NT2/D1 (cell line): ENCODE measurements around the gene RUNX3.

Experiments
- SUZ12 ChIP-seq: IDR thresholded peaks from 2 replicates; pipeline ENCODE4 v1.6.1; 2011; ENCODE audit not compliant: insufficient read length, insufficient read depth; ENCODE audit errors: extremely low read depth
- YY1 ChIP-seq: IDR thresholded peaks from 2 replicates; pipeline ENCODE4 v1.6.1; 2011; ENCODE audit not compliant: insufficient read length, insufficient read depth
- ZNF274 ChIP-seq: IDR thresholded peaks from 2 replicates; pipeline ENCODE4 v1.6.1; 2011; ENCODE audit warnings: mild to moderate bottlenecking, low read depth, low read length

- TF ChIP-seq SUZ12 (no peak), YY1 (no peak), ZNF274 (no peak)
Measured at GRCh38 chr1:24913274-24913604, 16.8 kb downstream of the RUNX3 start.
